Fibroblast of lung (primary cell): ENCODE results near the gene ADGRE3. TPM values are rescaled to one million over a fixed set of nuclear protein-coding genes. Genes with fewer than 3 reads are reported as not detected.
"Not testable (repeated sequence)": the region's sequence is repeated elsewhere in the genome, so short reads cannot be mapped to it uniquely, and the experiment has no call there.

Experiments
- DNase-seq, 2 donors: peaks; one replicate each; pipeline versions ENCODE4 v3.0.0 to v3.0.0-alpha.2; 2010; ENCODE audit warnings: low read depth in 2 of 2
- H2AFZ ChIP-seq: 2 replicates; pipeline ENCODE4 v1.5.1; 2012; ENCODE audit warnings: low read length, control low read depth, inconsistent platforms
- H3K27ac ChIP-seq: 2 replicates; pipeline ENCODE4 v1.5.1; 2011; ENCODE audit warnings: low read length, control low read depth; ENCODE audit not compliant: insufficient read depth
- H3K27me3 ChIP-seq: 2 replicates; pipeline ENCODE4 v1.5.1; 2011; ENCODE audit warnings: mild to moderate bottlenecking, low read length; ENCODE audit not compliant: control insufficient read depth, insufficient read depth
- H3K36me3 ChIP-seq: 2 replicates; pipeline ENCODE4 v1.5.1; 2011; ENCODE audit warnings: low read length; ENCODE audit not compliant: control insufficient read depth, insufficient read depth
- H3K4me1 ChIP-seq: 2 replicates; pipeline ENCODE4 v1.5.1; 2011; ENCODE audit warnings: low read length; ENCODE audit not compliant: control insufficient read depth, insufficient read depth; ENCODE audit errors: extremely low read depth
- H3K4me2 ChIP-seq: 2 replicates; pipeline ENCODE4 v1.5.1; 2011; ENCODE audit warnings: low read length, control low read depth; ENCODE audit not compliant: insufficient read depth; ENCODE audit errors: extremely low read depth
- H3K4me3 ChIP-seq, 4 experiments: fragments of 200-600 bp in 1 of 4; sonication (generic) in 1 of 4; replicated peaks in 1 of 4; 2 replicates each; pipeline ENCODE4 v1.5.1; 2011 to 2016; ENCODE audit warnings: low read length in 4 of 4, low read depth in 3 of 4, mild to moderate bottlenecking in 3 of 4, control low read depth in 2 of 4, inconsistent platforms in 1 of 4, mixed read lengths in 1 of 4; ENCODE audit not compliant: insufficient read depth in 1 of 4; ENCODE audit errors: control extremely low read depth in 1 of 4
- H3K79me2 ChIP-seq: 2 replicates; pipeline ENCODE4 v1.5.1; 2012; ENCODE audit warnings: mild to moderate bottlenecking, low read length, inconsistent platforms; ENCODE audit not compliant: control insufficient read depth, insufficient read depth
- H3K9ac ChIP-seq: 2 replicates; pipeline ENCODE4 v1.5.1; 2011; ENCODE audit warnings: mild to moderate bottlenecking, low read length, control low read depth; ENCODE audit not compliant: insufficient read depth
- H3K9me3 ChIP-seq: 2 replicates; pipeline ENCODE4 v1.5.1; 2012; ENCODE audit warnings: low read depth, low read length; ENCODE audit not compliant: control insufficient read depth, insufficient read depth
- H4K20me1 ChIP-seq: 2 replicates; pipeline ENCODE4 v1.5.1; 2011; ENCODE audit warnings: low read length; ENCODE audit not compliant: control insufficient read depth, insufficient read depth; ENCODE audit errors: extremely low read depth
- EZH2 ChIP-seq: IDR thresholded peaks from 2 replicates; pipeline ENCODE4 v1.5.1; 2012; ENCODE audit warnings: low read length, control low read depth, mild to moderate bottlenecking; ENCODE audit errors: missing control alignments
- polyA plus RNA-seq, 2 donors: library from polyadenylated mRNA; depleted of rRNA in 1 of 2; stranded (reverse) in 1 of 2; unstranded in 1 of 2; fragments of >200 nt; gene quantifications; 2 replicates each; pipeline ENCODE4 v1.2.1, GENCODE V29; 2011 to 2012; ENCODE audit warnings: missing spikeins in 1 of 2
- total RNA-seq: library from RNA; depleted of rRNA; stranded (reverse); fragments of >200 nt; gene quantifications from 2 replicates; pipeline ENCODE4 v1.2.1, GENCODE V29; 2014
- TF ChIP-seq, protein P1 (sequence below), 2 donors: IDR thresholded peaks in 1 of 2; conservative IDR thresholded peaks in 1 of 2; 1 replicate in 1 of 2; 2 replicates in 1 of 2; pipeline ENCODE4 v1.5.1; 2011 to 2012; ENCODE audit warnings: low read length in 2 of 2, control low read depth in 1 of 2, inconsistent platforms in 1 of 2, low read depth in 1 of 2, mild to moderate bottlenecking in 1 of 2

ADGRE3 gene
- total and polyA plus RNA-seq, 2 donors (not counting 1 experiment from before 2014, with no cell fraction given): not detected

DNA sequence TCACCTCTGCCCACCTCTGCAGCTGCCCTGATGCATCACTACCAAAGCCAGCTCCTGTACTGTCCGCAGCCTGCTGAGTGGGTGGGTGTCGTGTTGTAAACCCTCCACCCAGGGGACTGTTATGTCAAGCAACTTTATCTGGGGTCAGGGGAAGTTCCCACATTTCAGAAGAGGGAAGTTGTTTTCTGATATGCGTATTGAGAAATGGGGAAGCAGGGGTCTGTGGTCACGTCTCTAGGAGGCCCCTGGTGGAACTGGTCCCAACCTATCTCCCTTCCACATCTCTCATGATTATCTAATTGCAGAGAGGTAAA is 60.6 kb downstream of the ADGRE3 start:
- no peaks in the 10 kb centered on the region for H3K4me1 ChIP-seq
- no peaks in the 10 kb centered on the region for H3K79me2 ChIP-seq
- H3K4me3 ChIP-seq: no peak overlapping the region
- no peak overlapping the region for H3K4me2 ChIP-seq
- no peak overlapping the region for H2AFZ ChIP-seq
- no peaks in the 10 kb centered on the region for H3K36me3 ChIP-seq
- TF ChIP-seq EZH2: no peak
- TF ChIP-seq, protein P1, sequence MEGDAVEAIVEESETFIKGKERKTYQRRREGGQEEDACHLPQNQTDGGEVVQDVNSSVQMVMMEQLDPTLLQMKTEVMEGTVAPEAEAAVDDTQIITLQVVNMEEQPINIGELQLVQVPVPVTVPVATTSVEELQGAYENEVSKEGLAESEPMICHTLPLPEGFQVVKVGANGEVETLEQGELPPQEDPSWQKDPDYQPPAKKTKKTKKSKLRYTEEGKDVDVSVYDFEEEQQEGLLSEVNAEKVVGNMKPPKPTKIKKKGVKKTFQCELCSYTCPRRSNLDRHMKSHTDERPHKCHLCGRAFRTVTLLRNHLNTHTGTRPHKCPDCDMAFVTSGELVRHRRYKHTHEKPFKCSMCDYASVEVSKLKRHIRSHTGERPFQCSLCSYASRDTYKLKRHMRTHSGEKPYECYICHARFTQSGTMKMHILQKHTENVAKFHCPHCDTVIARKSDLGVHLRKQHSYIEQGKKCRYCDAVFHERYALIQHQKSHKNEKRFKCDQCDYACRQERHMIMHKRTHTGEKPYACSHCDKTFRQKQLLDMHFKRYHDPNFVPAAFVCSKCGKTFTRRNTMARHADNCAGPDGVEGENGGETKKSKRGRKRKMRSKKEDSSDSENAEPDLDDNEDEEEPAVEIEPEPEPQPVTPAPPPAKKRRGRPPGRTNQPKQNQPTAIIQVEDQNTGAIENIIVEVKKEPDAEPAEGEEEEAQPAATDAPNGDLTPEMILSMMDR (conservative IDR thresholded peaks at IDR 0.05 in 1 of 2, IDR thresholded peaks at IDR 0.05 in 1 of 2; ENCODE audit: low read depth in 1 of 2, low read length in 2 of 2): no peak
- H4K20me1 ChIP-seq: no peaks in the 10 kb centered on the region
- DNase-seq: no peak
- no peaks in the 10 kb centered on the region for H3K27me3 ChIP-seq
- no peaks in the 10 kb centered on the region for H3K9me3 ChIP-seq
- no peak overlapping the region for H3K9ac ChIP-seq
- H3K27ac ChIP-seq: no peak overlapping the region

DNA sequence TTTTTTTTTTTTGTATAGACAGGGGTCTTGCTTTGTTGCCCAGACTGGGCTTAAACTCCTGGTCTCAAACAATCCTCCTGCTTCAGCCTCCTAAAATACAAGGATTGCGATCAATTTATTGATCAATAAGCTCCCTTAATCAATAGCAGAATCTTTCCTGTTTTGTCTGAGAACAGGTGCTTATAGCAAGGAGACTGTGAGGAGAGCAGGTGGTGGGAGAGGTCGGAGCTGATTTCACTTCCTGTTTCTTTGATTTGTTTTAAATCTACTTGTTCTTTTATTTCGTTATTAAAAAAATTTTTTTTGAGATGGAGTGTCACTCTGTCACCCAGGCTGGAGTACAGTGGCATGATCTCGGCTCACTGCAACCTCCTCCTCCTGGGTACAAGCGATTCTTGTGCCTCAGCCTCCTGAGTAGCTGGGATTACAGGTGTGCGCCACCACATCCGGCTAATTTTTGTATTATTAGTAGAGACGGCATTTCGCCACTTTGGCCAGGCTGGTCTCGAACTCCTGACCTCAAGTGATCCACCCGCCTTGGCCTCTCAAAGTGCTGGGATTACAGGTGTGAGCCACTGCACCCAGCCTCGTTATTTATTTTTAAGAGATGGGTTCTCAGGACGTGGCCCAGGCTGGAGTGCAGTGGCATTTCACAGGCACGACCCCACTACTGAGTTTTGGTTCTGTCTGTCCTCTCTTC is 61.1 kb downstream of the ADGRE3 start:
- not testable (repeated sequence) for H3K27me3 ChIP-seq, H4K20me1 ChIP-seq, H3K27ac ChIP-seq, H3K4me3 ChIP-seq, H3K4me2 ChIP-seq, H3K79me2 ChIP-seq, H3K9me3 ChIP-seq, H3K36me3 ChIP-seq, H3K4me1 ChIP-seq, H3K9ac ChIP-seq, DNase-seq, H2AFZ ChIP-seq

DNA sequence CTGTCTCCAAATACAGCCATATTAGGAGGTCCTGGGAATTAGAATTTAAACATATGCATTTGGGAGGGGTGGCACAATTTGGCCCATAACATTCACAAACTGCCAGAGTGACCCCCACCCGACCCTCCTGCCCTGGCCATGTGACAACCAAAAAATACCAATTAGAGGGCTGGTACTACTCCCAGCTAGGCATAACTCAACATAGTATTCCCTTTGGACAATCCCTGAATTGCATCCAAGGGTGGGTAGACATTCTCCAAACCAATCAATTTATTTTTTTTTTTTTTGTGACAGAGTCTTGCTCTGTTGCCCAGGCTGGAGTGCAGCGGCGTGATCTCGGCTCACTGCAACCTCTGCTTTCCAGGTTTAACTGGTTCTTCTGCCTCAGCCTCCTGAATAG is 62.0 kb downstream of the ADGRE3 start:
- Histone ChIP-seq H3K4me3 (no peak overlapping the region), H3K27ac (no peak overlapping the region), H3K9me3 (no peaks in the 10 kb centered on the region), H3K4me1 (no peaks in the 10 kb centered on the region), H3K79me2 (no peaks in the 10 kb centered on the region), H3K36me3 (no peaks in the 10 kb centered on the region), H3K9ac (no peak overlapping the region), H3K27me3 (no peaks in the 10 kb centered on the region), H2AFZ (no peak overlapping the region), H4K20me1 (no peaks in the 10 kb centered on the region), H3K4me2 (no peak overlapping the region)
- DNase-seq: no peak
- TF ChIP-seq, protein P1 (conservative IDR thresholded peaks at IDR 0.05 in 1 of 2, IDR thresholded peaks at IDR 0.05 in 1 of 2; ENCODE audit: low read depth in 1 of 2, low read length in 2 of 2): no peak
- no peak for TF ChIP-seq EZH2

DNA sequence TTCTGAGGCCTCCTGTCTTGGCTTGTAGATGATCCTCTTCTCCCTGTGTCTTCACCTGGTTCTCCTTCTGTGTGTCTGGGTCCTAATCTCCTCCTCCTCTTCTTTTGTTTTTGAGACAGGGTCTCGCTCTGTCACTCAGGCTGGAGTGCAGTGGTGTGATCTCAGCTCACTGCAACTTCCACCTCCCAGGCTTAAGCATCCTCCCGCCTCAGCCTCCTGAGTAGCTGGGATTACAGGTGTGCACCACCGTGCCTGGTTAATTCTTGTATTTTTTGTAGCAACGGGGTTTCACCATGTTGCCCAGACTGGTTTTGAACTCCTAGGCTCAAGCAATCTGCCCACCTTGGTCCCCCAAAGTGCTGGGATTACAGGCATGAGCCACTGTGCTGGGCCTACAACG is 62.4 kb downstream of the ADGRE3 start:
- not testable (repeated sequence) for H3K9me3 ChIP-seq, H3K9ac ChIP-seq, H3K4me3 ChIP-seq, H3K4me2 ChIP-seq, H3K36me3 ChIP-seq, H3K79me2 ChIP-seq, DNase-seq, H3K4me1 ChIP-seq, H3K27me3 ChIP-seq, H2AFZ ChIP-seq, H4K20me1 ChIP-seq, H3K27ac ChIP-seq
